Measurements from ENCODE around the gene HPCAL4.
A peak's percentile ranks its signal among the peaks of the same experiment; 100 is the strongest.

The HPCAL4 gene

GRCh38 chr1:39649636-39650185 lies 41.5 kb downstream of the HPCAL4 start:
- DNase-seq (ENCODE audit: low spot score): no peak

- DNase-seq (ENCODE audit: low spot score): no peak
Measured at GRCh38 chr1:39648496-39648895, 42.7 kb downstream of the HPCAL4 start.

- no peak for DNase-seq (ENCODE audit: low spot score)
Measured at GRCh38 chr1:39647247-39647646, 44.0 kb downstream of the HPCAL4 start.

DNA sequence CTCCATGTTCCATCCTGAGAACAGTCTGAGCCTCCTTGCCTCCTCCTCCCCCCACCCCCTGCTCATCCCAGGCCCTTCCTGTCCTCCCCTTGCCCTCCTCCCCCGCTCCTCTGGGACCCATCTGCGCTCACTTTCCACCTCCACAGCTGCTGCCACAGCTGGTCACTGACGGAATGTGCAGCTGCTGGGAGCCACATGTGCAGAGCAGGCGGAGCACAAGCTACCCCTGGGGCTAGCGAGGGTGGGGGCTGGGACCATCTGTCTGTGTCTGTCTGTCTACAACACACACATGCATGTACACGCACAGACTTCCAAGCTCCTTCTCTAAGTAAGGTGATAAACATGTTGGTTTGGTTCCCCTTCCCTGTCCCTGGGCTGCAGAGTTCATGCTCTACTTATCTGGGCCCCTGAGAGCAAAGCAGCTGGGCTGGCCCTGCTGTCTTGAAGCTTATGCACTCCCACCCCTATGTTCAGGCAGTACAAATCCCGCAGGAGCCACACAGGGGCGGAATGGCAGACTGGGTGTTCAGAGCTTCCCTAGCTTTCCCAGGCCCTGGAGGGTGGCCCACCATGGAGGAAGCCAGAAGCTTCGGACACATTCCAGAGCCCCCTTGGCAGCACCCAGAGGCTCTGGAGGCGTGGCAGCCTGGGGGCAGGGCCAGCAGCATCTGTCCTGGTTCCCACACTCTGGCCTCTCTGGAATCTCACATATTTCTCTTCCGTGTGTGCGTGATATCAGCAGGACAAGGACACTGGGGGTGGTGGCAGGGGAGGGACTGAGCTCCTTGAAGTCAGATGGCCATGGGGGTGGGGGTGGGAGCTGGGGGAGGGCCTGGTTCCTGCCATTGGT lies 44.8 kb downstream of the HPCAL4 start:
- DNase-seq (ENCODE audit: low spot score): peak; percentile 83

DNA sequence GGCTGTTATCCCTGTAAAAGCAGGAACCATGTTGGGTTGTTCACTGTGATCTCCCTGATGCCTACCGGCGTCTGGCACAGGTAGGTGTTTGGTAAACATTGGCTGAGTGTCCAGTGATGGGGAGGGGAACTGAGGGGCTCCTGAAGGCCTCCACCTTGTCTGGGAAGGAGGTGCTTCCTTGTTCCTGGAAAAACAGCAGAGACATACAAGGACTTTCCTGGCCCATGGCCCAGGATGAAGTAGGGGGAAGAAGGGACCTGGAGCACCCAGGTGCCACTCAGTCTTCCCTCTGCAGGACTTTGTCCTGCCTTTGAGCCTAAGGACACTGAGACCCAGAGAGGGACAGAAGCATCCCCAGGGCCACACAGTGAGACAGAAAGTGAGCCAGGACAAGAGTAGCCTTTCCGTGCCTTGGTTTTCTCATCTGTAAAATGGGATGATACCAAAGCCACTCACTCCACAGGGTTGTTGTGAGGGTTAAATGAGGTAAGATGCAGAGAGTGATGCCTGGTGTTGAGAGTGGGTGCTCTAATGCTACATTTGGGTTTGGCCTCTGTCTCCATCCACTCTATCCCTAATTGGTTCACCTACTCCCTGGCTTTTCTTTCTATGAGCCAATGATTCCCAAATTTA lies 45.7 kb downstream of the HPCAL4 start:
- DNase-seq (ENCODE audit: low spot score): no peak

DNA sequence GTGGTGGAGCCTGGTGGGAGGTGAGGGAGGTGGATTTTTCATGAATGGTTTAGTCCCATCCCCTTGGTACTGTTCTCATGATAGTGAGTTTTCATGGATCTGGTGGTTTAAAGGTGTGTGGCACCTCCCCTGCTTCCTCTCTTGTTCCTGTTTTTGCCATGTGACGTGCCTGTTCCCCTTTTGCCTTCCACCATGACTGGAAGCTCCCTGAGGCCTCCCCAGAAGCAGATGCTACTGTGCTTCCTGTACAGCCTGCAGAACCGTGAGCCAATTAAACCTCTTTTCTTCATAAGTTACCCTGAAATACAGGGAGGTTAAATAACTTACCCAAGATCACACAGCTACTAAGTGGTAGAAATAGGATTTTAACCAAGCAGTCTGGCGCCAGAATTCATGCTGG lies 47.5 kb downstream of the HPCAL4 start:
- DNase-seq (ENCODE audit: low spot score): no peak

- peak; percentile 70 for DNase-seq (ENCODE audit: low spot score)
Measured at GRCh38 chr1:39642796-39643195, 48.4 kb downstream of the HPCAL4 start.

GRCh38 chr1:39640861-39641260 lies 50.4 kb downstream of the HPCAL4 start:
- DNase-seq (ENCODE audit: low spot score): no peak

- DNase-seq (ENCODE audit: low spot score): peak; percentile 71
Measured at GRCh38 chr1:39639305-39640130, 51.7 kb downstream of the HPCAL4 start, which contains the start of gene HEYL. TSS of gene HEYL (minus strand) at chr1:39639643. CDS start at chr1:39639625, 18 bp downstream.

GRCh38 chr1:39638965-39639304 lies 52.3 kb downstream of the HPCAL4 start:
- DNase-seq (ENCODE audit: low spot score): no peak

DNA sequence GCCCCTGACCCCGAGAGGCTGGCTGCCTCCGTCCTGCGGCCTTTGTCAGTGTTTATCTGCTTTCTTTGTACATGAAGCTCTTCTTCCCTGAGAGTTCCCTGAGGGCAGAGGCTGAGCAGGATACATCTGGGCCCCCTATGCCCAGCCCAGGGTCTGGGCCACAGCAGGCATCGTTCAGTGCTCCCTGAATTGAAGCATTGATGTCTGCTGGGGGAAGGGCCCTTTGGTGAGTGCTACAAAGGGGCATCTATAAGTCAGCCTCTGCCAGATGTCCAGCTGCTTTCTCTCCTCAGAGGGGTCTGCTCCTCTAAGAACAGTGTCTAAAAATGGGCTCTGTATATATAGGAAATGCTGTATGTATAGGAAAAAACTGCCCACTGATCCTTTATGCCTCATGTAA lies 53.9 kb downstream of the HPCAL4 start:
- DNase-seq (ENCODE audit: low spot score): no peak

DNA sequence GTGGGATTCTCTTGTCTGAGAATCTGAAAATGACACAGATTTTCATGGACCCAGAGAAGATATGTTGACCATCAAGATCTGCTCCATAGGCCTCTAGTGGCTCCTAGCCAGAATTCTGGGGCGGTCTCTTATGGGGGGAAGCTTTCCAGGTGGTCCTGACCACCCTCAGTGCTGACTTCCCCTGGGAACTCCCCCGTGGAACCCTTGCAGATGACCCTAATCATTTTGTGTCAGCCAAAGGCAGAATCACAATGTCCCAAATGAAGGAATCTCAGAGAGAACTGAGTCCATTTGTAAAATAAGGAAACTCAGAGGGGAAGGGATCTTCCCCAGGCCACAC lies 55.4 kb downstream of the HPCAL4 start:
- DNase-seq (ENCODE audit: low spot score): no peak

DNA sequence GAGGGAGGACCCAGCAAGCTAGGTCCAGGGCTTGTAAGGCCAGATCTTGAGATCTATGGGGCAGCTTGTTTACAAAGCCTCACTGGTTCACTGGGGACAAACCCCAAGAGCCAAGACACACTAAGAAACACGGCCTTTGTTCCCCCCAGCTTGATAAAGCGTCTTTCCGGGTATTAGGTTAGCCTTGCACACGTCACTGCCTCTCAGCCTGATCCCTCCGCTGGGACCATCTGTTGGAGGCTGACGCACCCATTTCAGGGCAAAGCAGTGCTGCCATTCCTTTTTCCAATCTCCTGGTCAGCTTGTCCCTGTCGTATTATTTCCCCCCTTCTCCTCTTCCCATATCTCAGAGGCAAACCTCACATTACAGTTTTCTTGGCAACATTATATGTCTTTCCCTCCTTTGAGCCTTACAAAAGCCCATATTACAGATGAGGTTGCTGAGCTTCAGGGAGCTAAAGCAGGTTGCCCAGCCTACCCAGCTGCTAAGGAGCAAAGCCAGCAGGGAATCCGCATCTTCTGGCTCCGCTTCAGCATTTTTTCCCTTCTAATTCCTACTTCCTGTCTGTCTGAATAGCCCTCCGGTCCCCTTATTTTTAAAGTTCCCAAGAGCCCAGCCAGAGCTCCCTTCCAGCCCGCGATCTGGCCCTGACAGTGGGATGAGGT lies 55.9 kb downstream of the HPCAL4 start:
- no peak for DNase-seq (ENCODE audit: low spot score)

GRCh38 chr1:39633422-39633821 lies 57.8 kb downstream of the HPCAL4 start:
- DNase-seq (ENCODE audit: low spot score): no peak

- peak; percentile 81 for DNase-seq (ENCODE audit: low spot score)
Measured at GRCh38 chr1:39632682-39633417, 58.4 kb downstream of the HPCAL4 start.

GRCh38 chr1:39632323-39632681 lies 58.9 kb downstream of the HPCAL4 start:
- DNase-seq (ENCODE audit: low spot score): no peak

DNA sequence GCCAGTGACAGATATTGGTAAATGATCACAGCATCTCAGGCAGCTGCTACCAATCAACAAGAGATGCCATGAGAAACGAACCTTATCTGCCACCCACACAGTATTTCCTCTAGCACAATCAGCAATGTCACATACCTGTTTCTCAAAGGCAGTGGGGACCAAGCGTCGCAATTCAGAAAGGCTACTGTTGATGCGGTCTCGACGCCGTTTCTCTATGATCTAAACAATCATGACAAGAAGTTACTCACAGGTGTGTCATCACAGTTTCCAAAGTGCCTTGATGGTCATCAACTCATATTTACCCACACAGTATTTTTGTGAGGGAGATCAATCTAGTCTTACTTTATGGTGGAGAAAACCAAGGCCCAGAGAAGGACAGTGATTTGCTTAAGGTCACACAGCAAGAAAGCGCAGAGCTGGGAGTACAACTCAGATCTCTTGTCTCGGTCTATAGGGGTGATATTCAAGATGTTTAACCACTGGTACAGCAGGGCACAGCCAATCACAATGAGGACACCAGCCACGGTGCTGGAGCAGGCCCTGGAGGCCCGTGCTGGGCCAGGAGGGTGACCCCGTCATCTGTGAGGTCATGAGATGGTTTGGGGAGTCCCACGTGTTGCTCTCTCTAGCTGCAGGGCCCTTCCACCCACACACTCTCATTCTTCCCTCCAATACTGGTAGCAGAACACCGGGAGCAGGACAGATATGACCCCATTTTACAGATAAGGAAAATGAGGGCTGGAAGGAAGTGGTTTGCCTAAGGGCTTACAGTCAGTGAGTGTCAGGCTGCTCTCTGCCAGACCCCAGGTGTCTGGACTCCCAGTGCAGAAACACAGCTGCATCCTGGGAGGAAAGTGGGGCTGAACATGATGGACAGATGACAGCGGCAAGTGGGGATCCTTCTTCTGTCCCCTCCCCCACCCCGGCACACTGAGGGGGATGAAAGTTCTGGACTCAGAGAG lies 59.6 kb downstream of the HPCAL4 start:
- DNase-seq (ENCODE audit: low spot score): no peak

DNA sequence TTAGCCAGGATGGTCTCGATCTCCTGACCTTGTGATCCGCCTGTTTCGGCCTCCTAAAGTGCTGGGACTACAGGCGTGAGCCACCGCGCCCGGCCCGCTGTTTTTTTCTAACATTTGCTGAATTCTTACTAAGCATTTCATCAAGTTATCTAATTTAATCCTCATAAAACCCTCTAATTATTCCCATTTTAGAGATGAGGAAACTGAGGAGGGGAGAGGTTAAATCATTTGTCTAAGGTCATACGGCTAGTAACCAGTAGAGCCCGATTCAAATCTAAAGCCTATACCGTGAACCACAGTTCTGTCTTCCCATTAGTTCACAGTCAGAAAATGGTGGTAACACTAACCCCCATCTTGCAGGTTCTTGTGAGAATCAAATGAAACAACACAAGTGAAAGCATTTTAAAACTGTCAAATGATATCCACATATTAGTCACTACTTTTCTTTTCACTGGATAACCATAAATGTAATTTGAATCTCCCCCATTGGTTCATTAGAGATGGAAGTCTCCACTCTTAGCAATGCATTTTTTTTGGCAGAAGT lies 62.4 kb downstream of the HPCAL4 start:
- no peak for DNase-seq (ENCODE audit: low spot score)
